Panc1 (cell line): ENCODE measurements around the gene NUB1.

Experiments
- POLR2AphosphoS5 ChIP-seq: IDR thresholded peaks from 2 replicates; pipeline ENCODE4 v1.6.1; 2012; ENCODE audit warnings: mild to moderate bottlenecking, low read depth, low read length, moderate library complexity
- TCF7L2 ChIP-seq: IDR thresholded peaks from 2 replicates; pipeline ENCODE4 v1.6.1; 2011; ENCODE audit warnings: mild to moderate bottlenecking, low read depth, low read length, inconsistent platforms

GRCh38 chr7:151379193-151379520, 37.5 kb downstream of the NUB1 start:
- no peak for TF ChIP-seq POLR2AphosphoS5
- TF ChIP-seq TCF7L2 = no peak
